ENCODE data around the gene IGF2R.

The IGF2R gene

DNA sequence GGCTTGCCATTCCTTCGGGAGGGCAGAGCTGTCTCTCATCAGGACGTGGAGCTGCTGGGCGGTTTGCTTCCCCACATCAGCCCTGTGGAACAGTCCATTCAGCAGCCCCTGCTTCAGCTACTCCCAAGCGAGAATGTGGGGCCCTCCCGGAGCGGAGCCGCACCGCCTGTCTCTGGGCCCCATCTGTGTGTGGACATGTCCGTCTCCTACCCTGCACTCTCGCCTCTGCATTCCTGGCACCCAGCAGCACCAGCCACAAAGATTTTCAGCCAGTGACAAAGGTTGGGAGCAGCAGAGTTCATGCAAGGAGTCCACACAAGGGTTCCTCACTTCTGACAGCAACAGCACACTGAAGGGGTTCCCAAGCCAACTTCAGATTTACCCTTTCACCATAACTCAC lies 123.7 kb downstream of the IGF2R start:
- no peak for DNase-seq (ENCODE audit: low read depth)
- H3K4me3 ChIP-seq (ENCODE audit: low read depth, low read length): no peak overlapping the region
- TF ChIP-seq, protein P1, sequence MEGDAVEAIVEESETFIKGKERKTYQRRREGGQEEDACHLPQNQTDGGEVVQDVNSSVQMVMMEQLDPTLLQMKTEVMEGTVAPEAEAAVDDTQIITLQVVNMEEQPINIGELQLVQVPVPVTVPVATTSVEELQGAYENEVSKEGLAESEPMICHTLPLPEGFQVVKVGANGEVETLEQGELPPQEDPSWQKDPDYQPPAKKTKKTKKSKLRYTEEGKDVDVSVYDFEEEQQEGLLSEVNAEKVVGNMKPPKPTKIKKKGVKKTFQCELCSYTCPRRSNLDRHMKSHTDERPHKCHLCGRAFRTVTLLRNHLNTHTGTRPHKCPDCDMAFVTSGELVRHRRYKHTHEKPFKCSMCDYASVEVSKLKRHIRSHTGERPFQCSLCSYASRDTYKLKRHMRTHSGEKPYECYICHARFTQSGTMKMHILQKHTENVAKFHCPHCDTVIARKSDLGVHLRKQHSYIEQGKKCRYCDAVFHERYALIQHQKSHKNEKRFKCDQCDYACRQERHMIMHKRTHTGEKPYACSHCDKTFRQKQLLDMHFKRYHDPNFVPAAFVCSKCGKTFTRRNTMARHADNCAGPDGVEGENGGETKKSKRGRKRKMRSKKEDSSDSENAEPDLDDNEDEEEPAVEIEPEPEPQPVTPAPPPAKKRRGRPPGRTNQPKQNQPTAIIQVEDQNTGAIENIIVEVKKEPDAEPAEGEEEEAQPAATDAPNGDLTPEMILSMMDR (conservative IDR thresholded peaks at IDR 0.05; ENCODE audit: low read depth, low read length): no peak

DNA sequence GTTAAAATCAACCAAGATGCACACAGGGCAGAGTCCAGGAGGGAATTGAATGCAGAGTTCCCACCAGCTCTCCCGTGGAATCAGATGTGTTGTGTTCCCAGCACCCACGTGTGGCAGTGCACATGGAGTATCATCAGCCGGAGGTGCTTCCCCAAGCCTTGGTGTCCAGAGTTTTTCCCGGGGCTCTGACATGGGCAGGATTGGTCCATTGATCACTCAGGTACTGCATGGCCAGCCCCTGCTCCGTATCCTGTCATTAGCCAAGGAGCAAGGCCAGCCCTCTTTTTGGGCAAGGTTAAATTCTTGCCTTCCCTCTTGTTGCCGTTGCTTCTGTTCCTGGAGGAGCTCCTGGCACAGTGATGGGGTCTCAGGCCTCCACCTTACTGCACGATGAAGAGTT lies 124.2 kb downstream of the IGF2R start:
- DNase-seq (ENCODE audit: low read depth): no peak
- TF ChIP-seq, protein P1 (conservative IDR thresholded peaks at IDR 0.05; ENCODE audit: low read depth, low read length): no peak
- no peak overlapping the region for H3K4me3 ChIP-seq (ENCODE audit: low read depth, low read length)

DNA sequence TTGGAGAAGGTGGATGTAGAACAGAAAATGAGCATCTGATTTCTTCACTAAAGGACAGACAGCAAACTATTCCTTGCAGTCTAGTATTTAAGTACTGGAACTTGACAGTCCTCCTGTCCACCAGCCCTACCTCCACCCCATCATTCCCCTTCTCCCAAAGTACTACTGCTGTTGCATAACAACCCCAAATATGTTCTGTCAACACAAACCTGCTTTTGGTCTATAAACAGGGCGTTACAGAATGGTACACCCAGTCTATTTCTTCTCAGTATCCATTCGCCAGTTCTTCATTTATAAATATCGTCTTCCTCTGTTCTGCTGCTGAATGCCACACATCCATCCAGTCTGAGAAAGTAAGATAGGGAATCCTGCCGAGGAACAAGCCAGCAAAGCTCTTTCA lies 125.1 kb downstream of the IGF2R start:
- TF ChIP-seq, protein P1 (conservative IDR thresholded peaks at IDR 0.05; ENCODE audit: low read depth, low read length): no peak
- no peak for DNase-seq (ENCODE audit: low read depth)

DNA sequence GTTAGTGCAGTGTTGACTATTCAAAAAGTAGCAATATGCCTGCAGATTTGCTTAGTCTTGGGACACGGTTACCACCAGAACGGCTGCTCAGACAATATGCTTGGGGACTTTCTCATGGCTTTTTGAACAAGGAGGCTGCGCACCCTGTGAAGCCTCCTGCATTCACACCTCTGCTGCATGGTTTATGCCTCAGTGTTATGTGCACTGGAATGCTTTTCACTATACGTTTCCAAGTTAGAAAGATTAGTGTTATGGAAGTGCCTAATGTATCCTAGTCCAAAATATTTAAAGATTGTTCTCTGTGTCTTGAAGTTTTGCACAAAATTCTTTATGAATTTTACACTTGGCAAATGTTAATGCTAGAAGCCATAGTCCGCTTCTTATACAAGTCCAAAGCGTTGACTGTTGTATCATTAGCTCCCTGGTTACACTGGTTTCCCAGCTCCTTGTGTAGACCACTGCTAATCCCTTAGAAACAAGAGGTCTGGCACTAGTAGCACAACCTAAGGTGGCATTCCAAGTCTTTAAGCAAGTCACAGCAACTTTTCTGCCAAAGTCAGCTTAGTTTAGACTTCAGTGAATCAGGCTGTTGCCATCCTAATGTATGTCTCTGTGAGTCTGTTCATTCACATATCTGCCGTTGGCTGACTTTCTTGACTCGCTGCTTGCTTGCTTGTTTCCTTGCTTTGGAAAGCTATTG lies 126.4 kb downstream of the IGF2R start:
- no peak overlapping the region for H3K4me3 ChIP-seq (ENCODE audit: low read depth, low read length)
- TF ChIP-seq, protein P1 (conservative IDR thresholded peaks at IDR 0.05; ENCODE audit: low read depth, low read length): no peak
- DNase-seq (ENCODE audit: low read depth): no peak

More for the DNA sequence above, 125.1 kb downstream of the IGF2R start:
- no peak overlapping the region for H3K4me3 ChIP-seq (ENCODE audit: low read depth, low read length)

DNA sequence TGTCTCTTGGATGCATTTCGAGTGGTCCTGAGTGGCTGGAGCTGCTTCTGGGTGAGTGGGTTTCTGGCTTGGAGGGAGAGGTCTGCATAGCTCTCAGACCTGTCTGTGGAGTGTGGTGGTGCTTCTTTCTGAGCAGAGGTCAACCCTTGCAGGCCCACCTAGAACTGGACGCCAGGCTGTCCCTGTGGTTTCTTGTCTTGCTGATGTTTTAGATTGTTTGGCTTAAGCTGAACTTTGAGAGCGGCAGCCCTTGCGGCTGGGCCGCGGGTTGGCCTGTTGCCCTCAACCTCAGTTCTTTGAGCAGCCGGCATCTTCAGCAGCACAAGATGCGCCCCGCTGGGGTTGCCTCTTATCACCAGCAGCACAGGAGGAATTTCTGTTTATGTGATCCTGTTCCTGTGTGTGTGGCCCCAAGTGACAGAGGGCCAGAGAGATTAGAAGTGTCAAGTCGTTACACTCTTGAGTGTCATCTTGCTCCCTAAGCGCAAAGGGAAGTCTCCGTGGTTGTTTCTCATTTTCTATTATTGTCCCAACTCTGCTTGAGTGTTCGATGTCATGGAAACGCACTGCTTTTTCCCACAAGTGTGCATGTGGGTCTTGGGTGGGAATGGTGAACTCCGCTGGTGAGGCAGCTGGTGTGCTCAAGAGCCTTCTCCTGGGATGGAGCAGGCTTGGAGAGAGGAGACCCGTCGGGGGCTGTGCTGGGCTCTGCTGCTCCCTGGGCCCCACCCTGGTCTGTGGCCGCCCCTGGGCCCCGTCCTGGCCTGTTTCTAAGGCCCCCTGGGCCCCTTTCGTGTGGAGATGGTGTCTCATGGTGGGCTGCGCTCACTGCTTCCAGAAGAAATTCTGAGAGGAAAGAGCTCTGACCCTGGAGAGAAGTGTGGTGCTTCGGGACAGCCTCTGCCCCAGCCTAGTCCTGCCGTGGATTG lies 132.7 kb downstream of the IGF2R start:
- TF ChIP-seq, protein P1 (conservative IDR thresholded peaks at IDR 0.05; ENCODE audit: low read depth, low read length): no peak
- H3K4me3 ChIP-seq (ENCODE audit: low read depth, low read length): no peak overlapping the region
- peak; percentile 70 for DNase-seq (ENCODE audit: low read depth)

DNA sequence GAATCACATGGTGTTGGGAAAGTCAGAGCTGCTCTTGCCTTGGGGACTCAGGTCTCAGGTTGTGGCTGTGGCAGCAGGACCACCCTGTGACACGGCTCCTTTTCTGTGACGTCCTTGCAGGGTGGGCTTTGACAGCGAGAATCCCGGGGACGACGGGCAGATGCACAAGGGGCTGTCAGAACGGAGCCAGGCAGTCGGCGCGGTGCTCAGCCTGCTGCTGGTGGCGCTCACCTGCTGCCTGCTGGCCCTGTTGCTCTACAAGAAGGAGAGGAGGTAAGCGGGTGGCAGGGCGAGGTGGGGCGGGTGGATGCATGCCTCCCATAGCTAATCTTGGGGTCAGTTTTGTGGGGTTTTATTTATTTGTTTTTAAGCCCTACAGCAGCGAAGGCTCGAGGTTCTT lies 133.5 kb downstream of the IGF2R start:
- TF ChIP-seq, protein P1 (conservative IDR thresholded peaks at IDR 0.05; ENCODE audit: low read depth, low read length): no peak
- DNase-seq (ENCODE audit: low read depth): no peak
- no peak overlapping the region for H3K4me3 ChIP-seq (ENCODE audit: low read depth, low read length)

Measured in choroid plexus epithelial cell (primary cell).